EL (cell line): Measurements from ENCODE around the gene PROZ.

ENCODE experiments used
- DNase-seq: peaks from one replicate; pipeline ENCODE4 v3.0.0-alpha.2; 2016

Gene PROZ

DNA sequence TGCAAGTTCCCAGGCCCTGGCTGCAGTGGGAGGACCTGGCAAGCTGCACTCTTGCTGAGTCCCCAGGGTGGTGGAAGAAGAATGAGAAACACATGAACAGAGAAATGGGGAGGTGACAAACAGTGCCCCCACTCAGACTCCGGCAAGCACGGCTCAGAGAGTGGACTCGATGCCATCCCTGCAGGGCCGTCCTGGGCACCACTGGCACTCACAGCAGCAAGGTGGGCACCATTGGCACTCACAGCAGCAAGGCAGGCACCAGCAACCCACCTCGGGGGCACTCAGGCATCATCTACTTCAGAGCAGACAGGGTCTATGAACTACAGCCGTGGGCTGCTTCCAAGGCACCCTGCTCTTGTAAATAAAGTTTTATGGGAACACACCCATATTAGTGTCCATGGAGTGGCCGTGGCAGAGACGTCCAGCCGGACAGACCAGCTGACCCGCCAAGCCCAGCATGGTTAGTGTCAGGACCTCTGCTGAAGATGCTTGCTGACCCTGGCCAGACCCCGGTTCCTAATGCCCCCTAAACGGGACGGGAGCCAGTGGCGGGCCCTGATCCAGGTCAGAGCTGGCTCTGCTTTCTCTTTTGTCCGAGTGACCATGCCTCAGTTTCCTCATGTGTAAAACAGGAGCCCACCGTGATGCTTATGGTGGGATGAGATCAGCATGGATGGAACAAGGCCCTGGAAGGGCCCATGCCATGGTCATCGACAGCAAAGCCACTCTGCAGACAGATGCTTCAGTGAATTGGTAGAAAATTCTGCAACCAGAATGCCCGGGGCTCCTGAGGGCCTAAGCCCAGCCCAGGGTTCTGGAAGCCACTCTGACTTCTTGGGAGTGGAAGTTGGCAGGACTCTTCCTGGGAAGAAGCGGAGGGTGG is 37.9 kb upstream of the PROZ start:
- no peak for DNase-seq

- DNase-seq = no peak
Measured at GRCh38 chr13:113121183-113121927, 37.1 kb upstream of the PROZ start.

GRCh38 chr13:113121928-113122471 is 36.4 kb upstream of the PROZ start:
- DNase-seq = no peak

- peak; percentile 65 for DNase-seq
Measured at GRCh38 chr13:113122550-113123225, 35.8 kb upstream of the PROZ start, which contains the start of gene F10. Gene F10, plus strand, starts transcription at chr13:113122799. Its CDS starts 57 bp downstream, at chr13:113122856.

GRCh38 chr13:113123226-113124201 is 34.9 kb upstream of the PROZ start:
- peak; percentile 9 for DNase-seq

GRCh38 chr13:113124211-113124970 is 34.1 kb upstream of the PROZ start:
- DNase-seq = no peak

DNA sequence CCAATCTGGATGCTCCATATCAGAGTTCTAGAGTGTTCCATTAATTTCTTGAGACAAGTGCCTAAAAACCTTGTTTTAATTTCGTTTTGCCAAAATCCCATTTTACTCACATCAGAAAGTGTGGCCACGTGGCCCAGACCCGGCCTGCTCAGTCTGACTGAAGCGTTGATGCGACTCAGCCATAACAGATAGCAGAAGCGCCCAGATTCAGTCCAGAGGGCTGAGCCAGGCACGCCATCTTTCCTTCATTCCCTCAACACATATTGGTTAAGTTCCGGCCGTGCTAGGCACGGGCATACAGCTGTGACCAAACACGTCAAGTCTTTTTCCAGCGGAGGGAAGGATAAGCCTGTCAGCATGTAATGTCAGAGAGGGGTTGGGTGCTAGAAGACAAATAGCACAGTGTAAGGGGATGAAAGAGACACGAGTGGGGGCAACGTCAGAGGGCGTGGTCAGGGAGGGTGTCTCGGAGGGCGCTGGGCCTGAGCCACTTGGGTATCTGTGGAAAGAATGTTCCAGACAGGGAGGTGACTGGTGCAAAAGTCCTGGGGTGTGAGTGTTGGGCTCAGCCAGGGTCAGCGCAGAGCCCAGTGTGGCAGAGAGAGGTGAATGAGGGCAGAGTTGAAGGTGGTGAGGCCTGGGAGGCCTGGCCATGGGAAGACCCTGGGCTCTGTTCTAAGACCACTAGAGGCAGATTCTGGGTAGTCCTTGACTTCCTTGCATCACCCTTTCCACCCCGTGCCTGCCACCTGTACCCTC is 32.8 kb upstream of the PROZ start:
- DNase-seq = no peak

DNA sequence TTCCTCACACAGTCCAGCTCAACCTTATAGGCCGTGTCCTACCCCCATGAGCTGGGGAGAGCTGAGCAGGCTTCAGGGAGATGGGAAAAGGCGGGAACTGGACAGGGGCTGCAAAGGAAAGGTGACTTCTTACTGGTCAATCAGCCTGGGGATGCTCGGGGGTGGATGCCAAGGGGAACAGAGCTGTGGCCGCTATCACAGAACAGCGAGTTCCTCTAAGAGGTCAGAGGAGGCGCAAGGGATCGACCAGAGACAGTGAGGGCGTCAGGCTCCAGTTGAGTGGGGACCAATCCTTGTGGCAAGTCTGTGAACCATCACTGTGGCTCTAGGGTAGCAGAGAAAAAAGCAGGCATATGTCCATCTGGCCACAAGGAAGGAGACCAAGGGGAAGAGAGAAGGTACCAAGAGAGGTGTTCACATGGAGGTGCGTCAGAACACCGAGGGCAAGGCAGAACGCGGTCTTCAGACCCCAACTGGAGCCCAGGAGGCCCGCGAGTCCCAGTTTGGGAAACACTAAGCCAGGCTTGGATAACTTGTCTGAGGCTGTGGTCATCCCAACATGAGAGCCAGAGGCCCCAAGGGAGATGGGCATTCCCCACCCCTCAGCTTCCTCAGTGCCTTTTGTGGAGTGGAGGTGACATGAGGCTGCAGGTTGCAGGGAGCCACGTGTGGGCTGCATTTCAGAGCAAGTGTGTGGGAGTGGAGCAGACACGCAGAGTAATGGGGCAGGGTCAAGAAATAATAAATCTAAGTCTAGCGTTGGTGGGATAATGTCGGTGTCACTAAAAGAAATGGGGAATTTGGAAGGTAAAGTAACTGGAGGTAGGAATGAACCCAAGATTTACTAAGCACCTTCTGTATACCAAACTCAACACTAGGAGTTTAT is 31.9 kb upstream of the PROZ start:
- DNase-seq = no peak

DNA sequence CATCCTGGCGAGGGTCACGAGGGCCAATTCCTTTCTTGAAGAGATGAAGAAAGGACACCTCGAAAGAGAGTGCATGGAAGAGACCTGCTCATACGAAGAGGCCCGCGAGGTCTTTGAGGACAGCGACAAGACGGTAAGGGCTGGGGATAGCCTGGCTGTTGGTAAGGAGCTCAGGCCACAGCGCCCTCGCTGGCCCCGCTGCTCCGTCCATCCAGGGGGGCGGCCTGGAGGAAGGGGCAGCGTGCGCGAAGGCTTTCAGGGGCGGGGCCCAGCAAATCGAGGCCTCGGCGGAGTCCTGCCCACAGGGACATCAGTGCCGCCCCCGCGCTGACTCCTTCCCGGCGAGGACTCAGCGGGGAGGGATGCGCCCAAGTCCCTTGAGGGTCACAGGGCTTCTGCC is 29.0 kb upstream of the PROZ start:
- DNase-seq = no peak

DNA sequence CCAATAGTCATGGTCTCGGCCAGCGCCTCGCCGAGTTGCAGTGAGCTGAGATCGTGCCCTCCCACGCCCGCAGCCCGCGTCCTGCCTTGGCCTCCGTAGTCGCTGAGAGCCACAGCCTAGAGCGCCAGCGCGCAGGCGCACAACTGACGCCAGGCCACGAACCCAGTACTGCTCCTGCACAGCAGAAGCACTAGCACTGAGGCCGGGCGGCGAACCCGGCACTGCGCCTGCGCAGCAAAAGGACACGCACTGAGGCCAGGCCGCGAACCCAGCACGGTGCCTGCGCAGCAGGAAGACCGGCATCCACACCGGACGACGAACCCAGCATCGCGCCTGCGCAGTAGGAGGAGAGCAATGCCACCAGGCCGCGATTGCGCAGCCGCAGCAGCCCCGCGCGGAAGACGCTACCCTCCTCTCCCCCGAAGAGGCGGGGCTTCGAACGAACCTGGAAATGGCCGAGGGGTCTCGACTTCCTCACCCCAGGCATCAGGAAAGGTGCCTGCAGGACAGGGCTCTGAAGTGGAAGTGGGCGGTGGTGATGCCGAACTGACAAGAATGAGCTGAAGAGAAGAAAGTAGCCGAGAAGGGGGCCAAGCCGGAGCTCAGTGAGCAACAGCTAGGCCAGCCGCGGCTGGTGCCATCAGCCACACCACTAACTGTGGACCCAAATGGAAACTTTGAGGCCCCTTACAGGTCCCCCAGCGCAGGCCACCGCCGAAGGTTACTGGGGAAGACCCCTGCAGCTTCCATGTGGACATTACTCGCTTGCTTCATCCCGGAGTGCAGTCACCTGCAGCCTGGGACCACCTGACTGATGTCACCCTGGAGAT is 28.3 kb upstream of the PROZ start:
- DNase-seq = no peak

DNA sequence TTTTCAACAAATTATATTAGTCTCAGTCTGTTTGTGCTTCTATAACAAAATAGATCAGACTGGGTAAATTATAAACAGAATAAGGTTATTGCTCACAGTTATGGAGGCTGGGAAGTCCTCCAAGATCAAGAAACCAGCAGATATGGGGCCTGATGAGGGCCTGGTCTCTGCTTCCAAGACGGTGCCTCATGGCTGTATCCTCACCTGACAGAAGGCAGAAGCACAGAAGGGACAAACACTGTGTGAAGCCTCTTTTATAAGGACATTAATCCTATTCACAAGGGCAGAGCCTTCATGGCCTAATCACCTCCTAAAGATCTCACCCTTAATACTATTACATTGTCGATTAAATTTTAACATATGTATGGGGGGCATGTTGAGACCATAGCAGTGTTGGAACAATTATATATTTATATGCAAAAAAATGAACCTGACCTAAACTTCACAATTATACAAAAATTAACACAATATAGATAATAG is 23.1 kb upstream of the PROZ start:
- DNase-seq = no peak

DNA sequence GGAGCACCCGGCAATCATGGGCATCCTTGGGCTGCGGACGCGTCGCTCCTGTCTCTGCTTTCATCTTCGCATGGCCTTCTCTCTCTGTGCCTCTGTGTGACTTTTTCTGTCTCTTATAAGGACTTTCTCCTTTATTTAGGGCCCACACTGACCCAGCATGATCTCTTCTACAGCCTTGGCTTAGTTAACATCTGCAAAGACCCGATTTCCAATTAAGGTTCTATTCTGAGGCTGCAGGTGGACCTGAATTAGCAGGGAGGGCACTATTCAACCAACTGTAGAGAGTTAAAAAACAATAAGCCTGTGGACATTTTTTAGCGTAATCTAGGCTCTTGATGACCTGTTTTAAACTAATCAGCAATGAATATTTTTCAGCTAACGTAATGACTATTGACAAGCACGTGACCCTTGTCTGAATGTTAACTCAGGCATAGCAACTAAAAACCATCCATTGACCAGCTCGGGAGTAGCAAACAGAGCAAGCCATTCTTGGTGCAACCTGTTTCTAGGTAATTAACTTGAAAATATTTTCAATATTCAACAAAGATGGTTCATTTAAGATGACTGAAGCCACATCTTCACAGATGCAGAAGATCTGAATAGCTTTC is 20.7 kb upstream of the PROZ start:
- no peak for DNase-seq

GRCh38 chr13:113138792-113139551 is 19.5 kb upstream of the PROZ start:
- DNase-seq = no peak

DNA sequence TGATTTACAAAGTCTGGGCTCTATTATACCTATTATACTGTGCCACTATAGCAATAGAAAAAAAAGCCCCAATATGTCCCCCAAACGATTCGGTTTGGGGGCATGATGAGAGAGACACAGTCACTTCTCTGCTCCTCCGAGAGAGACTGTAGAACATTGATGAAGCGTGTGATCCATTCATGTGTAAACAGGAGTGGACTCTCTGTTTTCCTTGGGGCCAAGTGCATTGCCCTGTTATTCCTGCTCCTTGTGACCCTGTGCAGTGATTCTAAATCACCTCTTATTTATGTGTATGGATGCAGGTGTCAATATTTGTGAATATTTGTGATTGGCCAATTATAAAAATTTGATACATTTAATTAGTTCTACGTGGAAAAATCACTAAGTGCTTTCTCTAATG is 18.9 kb upstream of the PROZ start:
- no peak for DNase-seq

GRCh38 chr13:113140677-113141600 is 17.5 kb upstream of the PROZ start:
- no peak for DNase-seq

DNA sequence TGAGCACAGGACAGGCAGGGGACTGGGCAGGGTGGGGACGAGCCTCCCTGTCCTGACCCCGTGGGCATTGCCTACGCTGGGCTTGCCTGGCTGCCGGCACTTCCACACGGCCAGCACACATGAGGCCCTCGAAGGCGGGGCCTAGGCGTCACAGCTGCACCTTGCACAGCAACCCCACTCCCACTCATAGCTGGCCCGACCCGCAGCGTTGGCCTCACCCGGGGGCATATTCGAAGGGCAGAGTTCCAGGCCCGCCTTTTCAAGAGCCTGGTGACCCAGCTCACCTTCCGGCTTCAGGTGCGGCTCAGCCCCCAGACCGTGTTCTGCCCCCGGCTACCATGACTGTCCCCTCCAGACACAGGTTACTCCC is 16.9 kb upstream of the PROZ start:
- DNase-seq = no peak
